ENCODE data around the gene ZNF407. TPM values are rescaled to one million over a fixed set of nuclear protein-coding genes. Genes with fewer than 3 reads are reported as not detected.

ZNF407 gene
- total and polyA plus RNA-seq, 2 experiments from 2014 or later: 2.1 to 10.4 TPM

DNA sequence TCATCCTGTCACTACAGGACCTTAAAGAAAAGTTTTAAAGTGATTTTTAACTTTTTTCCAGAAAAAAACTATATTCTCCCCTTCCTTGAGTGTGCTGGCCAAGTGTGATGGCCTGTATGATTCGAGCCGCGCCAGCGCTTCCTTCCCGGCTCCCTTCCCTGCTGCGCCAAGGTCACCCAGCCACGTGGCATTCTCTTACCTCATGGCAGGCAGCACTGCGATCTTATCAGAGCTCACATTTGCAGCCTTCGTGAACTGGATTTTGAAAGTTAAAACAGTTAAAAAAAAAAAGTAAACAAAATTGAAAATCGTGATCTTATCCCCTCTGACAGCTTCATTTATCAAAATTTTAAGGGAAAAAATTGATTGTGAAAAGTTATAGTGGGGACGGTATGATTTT, 331.4 kb downstream of the ZNF407 start (continued):
- TF ChIP-seq, protein P1, sequence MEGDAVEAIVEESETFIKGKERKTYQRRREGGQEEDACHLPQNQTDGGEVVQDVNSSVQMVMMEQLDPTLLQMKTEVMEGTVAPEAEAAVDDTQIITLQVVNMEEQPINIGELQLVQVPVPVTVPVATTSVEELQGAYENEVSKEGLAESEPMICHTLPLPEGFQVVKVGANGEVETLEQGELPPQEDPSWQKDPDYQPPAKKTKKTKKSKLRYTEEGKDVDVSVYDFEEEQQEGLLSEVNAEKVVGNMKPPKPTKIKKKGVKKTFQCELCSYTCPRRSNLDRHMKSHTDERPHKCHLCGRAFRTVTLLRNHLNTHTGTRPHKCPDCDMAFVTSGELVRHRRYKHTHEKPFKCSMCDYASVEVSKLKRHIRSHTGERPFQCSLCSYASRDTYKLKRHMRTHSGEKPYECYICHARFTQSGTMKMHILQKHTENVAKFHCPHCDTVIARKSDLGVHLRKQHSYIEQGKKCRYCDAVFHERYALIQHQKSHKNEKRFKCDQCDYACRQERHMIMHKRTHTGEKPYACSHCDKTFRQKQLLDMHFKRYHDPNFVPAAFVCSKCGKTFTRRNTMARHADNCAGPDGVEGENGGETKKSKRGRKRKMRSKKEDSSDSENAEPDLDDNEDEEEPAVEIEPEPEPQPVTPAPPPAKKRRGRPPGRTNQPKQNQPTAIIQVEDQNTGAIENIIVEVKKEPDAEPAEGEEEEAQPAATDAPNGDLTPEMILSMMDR (conservative IDR thresholded peaks at IDR 0.05; ENCODE audit: low read depth in 2 of 2): no peak
- TF ChIP-seq JUNB (IDR thresholded peaks at IDR 0.05; ENCODE audit: unreplicated experiment) (no peak), EZH2 (IDR thresholded peaks at IDR 0.05; ENCODE audit: low read depth, unreplicated experiment) (no peak), EZH2phosphoT487 (IDR thresholded peaks at IDR 0.05; ENCODE audit: unreplicated experiment) (no peak), ZNF114 (CRISPR knock-in tag; IDR thresholded peaks at IDR 0.05) (no peak), ZNF331 (CRISPR knock-in tag; IDR thresholded peaks at IDR 0.05; ENCODE audit: low read depth) (no peak), REST (IDR thresholded peaks at IDR 0.05; ENCODE audit: unreplicated experiment) (no peak), STAT1 (IDR thresholded peaks at IDR 0.05; ENCODE audit: unreplicated experiment) (no peak), POLR2AphosphoS5 (IDR thresholded peaks at IDR 0.05; ENCODE audit: low read depth) (no peak), CREB1 (CRISPR knock-in tag; IDR thresholded peaks at IDR 0.05; ENCODE audit: low read depth) (no peak)
- TF ChIP-seq, protein P2, sequence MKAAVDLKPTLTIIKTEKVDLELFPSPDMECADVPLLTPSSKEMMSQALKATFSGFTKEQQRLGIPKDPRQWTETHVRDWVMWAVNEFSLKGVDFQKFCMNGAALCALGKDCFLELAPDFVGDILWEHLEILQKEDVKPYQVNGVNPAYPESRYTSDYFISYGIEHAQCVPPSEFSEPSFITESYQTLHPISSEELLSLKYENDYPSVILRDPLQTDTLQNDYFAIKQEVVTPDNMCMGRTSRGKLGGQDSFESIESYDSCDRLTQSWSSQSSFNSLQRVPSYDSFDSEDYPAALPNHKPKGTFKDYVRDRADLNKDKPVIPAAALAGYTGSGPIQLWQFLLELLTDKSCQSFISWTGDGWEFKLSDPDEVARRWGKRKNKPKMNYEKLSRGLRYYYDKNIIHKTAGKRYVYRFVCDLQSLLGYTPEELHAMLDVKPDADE (IDR thresholded peaks at IDR 0.05): no peak

- no peak for DNase-seq (ENCODE audit: low spot score)
- Mint-ChIP-seq H3K9me3 (no peaks in the 10 kb centered on the region; the same call in 2 of the 3 replicates), H3K36me3 (ENCODE audit: low read depth) (no peaks in the 10 kb centered on the region), H3K27me3 (ENCODE audit: insufficient read depth, low read depth, poor library complexity) (peaks cover 7% of the 10 kb centered on the region), H3K4me3 (no peak overlapping the region), H3K4me1 (peaks cover 33% of the 10 kb centered on the region), H3K27ac (no peak overlapping the region)
- no peaks in the 10 kb centered on the region for H3K27me3 ChIP-seq (ENCODE audit: insufficient read depth)
- H3K9me2 ChIP-seq (ENCODE audit: insufficient read depth): no peaks in the 10 kb centered on the region
- H3K79me2 ChIP-seq (replicated peaks; ENCODE audit: insufficient read depth): no peaks in the 10 kb centered on the region
- H3K4me2 ChIP-seq: no peak overlapping the region
- H3K36me3 ChIP-seq (ENCODE audit: insufficient read depth): no peaks in the 10 kb centered on the region
- H4K20me1 ChIP-seq (replicated peaks; ENCODE audit: insufficient read depth): no peaks in the 10 kb centered on the region
- no peaks in the 10 kb centered on the region for H3F3A ChIP-seq (replicated peaks; ENCODE audit: low read depth)
- H3K27ac ChIP-seq (ENCODE audit: low read depth): no peak overlapping the region
- ATAC-seq: no peak
- no peak overlapping the region for H3K4me3 ChIP-seq
- no peak overlapping the region for H2AFZ ChIP-seq
- peaks cover 30% of the 10 kb centered on the region for H3K4me1 ChIP-seq (ENCODE audit: insufficient read depth)
- no peak for TF ChIP-seq STAT1 (IDR thresholded peaks at IDR 0.05; ENCODE audit: unreplicated experiment)
- TF ChIP-seq, protein P2 (IDR thresholded peaks at IDR 0.05): no peak
- no peak for TF ChIP-seq ZNF331 (CRISPR knock-in tag; IDR thresholded peaks at IDR 0.05; ENCODE audit: low read depth)
- TF ChIP-seq REST (IDR thresholded peaks at IDR 0.05; ENCODE audit: unreplicated experiment): no peak
- no peak for TF ChIP-seq NANOG (IDR thresholded peaks at IDR 0.05; ENCODE audit: borderline replicate concordance)
Measured at GRCh38 chr18:74930616-74931015, 332.9 kb downstream of the ZNF407 start.
